Endometrium (tissue), 2 donors: ENCODE data around the gene ZER1.
"Not testable (repeated sequence)": the region's sequence is repeated elsewhere in the genome, so short reads cannot be mapped to it uniquely, and the experiment has no call there.

Source experiments
- FAIRE-seq: peaks from 2 replicates; lab custom pipeline; 2012; peaks lifted over from hg19 to GRCh38; lab: Jason Lieb, UNC
- donor health status: control.
- donor health status: control.

The ZER1 gene

GRCh38 chr9:128787659-128788058 lies 15.9 kb upstream of the ZER1 start:
- FAIRE-seq, result no peak

GRCh38 chr9:128786681-128787601 lies 15.2 kb upstream of the ZER1 start, which contains the start of gene TBC1D13:
TSS of gene TBC1D13 (plus strand) at chr9:128787253. CDS start at chr9:128787354, 101 bp downstream.
- FAIRE-seq, result no peak

GRCh38 chr9:128785427-128785826 lies 13.7 kb upstream of the ZER1 start:
- FAIRE-seq, result no peak

- FAIRE-seq, result no peak
Observed at GRCh38 chr9:128782669-128783068, 10.9 kb upstream of the ZER1 start.

- no peak for FAIRE-seq
Observed at GRCh38 chr9:128781187-128782070, 9.7 kb upstream of the ZER1 start.

- not testable (repeated sequence) for FAIRE-seq
Observed at GRCh38 chr9:128780093-128780492, 8.4 kb upstream of the ZER1 start.

- no peak for FAIRE-seq
Observed at GRCh38 chr9:128774804-128775203, 3.1 kb upstream of the ZER1 start.

GRCh38 chr9:128773049-128773448 lies 1.3 kb upstream of the ZER1 start:
- FAIRE-seq, result no peak

GRCh38 chr9:128771094-128771721 lies 519 bp downstream of the ZER1 start:
- no peak for FAIRE-seq

GRCh38 chr9:128770286-128771030 lies 1.3 kb downstream of the ZER1 start:
- FAIRE-seq, result no peak

GRCh38 chr9:128768606-128769005 lies 3.1 kb downstream of the ZER1 start:
- FAIRE-seq, result no peak

GRCh38 chr9:128765499-128765898 lies 6.2 kb downstream of the ZER1 start:
- no peak for FAIRE-seq

GRCh38 chr9:128764361-128764760 lies 7.4 kb downstream of the ZER1 start:
- FAIRE-seq, result no peak

- no peak for FAIRE-seq
Observed at GRCh38 chr9:128762671-128763449, 8.9 kb downstream of the ZER1 start.

GRCh38 chr9:128757602-128758001 lies 14.1 kb downstream of the ZER1 start:
- FAIRE-seq, result no peak

- no peak for FAIRE-seq
Observed at GRCh38 chr9:128753627-128754026, 18.1 kb downstream of the ZER1 start.

- no peak for FAIRE-seq
Observed at GRCh38 chr9:128750926-128751595, 20.7 kb downstream of the ZER1 start.

GRCh38 chr9:128747241-128747640 lies 24.5 kb downstream of the ZER1 start:
- FAIRE-seq, result no peak

- FAIRE-seq, result no peak
Observed at GRCh38 chr9:128743421-128743820, 28.3 kb downstream of the ZER1 start.

- no peak for FAIRE-seq
Observed at GRCh38 chr9:128742401-128742800, 29.3 kb downstream of the ZER1 start.
